ENCODE data around the gene SMTN.

Gene SMTN

DNA sequence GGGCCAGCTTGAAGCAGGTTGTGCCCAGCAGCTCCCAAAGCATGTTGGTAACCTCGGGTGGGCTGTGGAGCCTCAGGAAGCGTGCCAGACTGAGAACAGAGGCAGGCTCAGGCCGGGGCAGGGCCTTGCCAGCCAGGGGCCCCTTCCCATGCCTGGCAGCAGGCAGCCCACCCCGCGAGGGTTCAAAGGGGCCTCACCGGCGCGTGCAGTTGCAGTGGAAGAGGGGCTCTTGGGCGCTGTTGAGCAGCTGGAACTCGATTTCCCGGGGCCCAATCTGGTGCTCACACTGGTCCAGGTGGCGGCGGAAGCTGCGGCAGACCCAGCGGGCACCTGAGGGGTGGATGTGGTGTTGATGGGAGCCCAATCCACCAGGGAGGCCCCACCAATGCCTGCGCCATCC, 55.6 kb downstream of the SMTN start:
- TF ChIP-seq TEAD4 (IDR thresholded peaks at IDR 0.05) (no peak), YY1 (IDR thresholded peaks at IDR 0.05; ENCODE audit: low read depth) (no peak), TAF1 (IDR thresholded peaks at IDR 0.05; ENCODE audit: low read depth) (no peak), TCF12 (IDR thresholded peaks at IDR 0.05; ENCODE audit: low read depth) (no peak), NFIC (IDR thresholded peaks at IDR 0.05) (no peak), CREB1 (IDR thresholded peaks at IDR 0.05; ENCODE audit: low read depth) (no peak)
- TF ChIP-seq, protein P1, sequence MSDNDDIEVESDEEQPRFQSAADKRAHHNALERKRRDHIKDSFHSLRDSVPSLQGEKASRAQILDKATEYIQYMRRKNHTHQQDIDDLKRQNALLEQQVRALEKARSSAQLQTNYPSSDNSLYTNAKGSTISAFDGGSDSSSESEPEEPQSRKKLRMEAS (IDR thresholded peaks at IDR 0.05): no peak
- TF ChIP-seq, protein P2, sequence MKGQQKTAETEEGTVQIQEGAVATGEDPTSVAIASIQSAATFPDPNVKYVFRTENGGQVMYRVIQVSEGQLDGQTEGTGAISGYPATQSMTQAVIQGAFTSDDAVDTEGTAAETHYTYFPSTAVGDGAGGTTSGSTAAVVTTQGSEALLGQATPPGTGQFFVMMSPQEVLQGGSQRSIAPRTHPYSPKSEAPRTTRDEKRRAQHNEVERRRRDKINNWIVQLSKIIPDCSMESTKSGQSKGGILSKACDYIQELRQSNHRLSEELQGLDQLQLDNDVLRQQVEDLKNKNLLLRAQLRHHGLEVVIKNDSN (IDR thresholded peaks at IDR 0.05): no peak
- TF ChIP-seq, protein P3, sequence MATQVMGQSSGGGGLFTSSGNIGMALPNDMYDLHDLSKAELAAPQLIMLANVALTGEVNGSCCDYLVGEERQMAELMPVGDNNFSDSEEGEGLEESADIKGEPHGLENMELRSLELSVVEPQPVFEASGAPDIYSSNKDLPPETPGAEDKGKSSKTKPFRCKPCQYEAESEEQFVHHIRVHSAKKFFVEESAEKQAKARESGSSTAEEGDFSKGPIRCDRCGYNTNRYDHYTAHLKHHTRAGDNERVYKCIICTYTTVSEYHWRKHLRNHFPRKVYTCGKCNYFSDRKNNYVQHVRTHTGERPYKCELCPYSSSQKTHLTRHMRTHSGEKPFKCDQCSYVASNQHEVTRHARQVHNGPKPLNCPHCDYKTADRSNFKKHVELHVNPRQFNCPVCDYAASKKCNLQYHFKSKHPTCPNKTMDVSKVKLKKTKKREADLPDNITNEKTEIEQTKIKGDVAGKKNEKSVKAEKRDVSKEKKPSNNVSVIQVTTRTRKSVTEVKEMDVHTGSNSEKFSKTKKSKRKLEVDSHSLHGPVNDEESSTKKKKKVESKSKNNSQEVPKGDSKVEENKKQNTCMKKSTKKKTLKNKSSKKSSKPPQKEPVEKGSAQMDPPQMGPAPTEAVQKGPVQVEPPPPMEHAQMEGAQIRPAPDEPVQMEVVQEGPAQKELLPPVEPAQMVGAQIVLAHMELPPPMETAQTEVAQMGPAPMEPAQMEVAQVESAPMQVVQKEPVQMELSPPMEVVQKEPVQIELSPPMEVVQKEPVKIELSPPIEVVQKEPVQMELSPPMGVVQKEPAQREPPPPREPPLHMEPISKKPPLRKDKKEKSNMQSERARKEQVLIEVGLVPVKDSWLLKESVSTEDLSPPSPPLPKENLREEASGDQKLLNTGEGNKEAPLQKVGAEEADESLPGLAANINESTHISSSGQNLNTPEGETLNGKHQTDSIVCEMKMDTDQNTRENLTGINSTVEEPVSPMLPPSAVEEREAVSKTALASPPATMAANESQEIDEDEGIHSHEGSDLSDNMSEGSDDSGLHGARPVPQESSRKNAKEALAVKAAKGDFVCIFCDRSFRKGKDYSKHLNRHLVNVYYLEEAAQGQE (IDR thresholded peaks at IDR 0.05; ENCODE audit: low read depth): no peak

DNA sequence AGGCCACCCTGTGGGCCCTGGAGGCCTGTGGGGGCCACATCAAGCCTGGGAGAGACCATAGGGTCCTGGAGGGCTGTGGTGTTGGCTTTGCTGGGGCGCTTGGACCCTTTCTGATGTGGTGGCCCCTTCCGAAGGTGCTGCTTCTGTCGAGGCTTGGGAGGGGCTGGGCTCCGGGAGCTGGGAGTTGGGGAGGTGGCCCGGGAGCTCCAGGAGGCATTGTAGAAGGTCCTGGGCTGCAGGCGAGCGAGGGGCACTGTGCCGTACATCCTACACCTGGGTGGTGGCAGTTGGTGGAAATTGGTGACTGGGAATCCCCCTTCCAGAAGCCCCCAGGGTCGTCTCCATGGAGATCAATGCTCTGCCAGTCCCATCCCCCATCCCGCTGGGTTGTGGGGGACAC, 56.6 kb downstream of the SMTN start:
- TF ChIP-seq TEAD4 (IDR thresholded peaks at IDR 0.05) (no peak), FOXM1 (IDR thresholded peaks at IDR 0.05; ENCODE audit: borderline replicate concordance, low read depth) (no peak), CREB1 (IDR thresholded peaks at IDR 0.05; ENCODE audit: low read depth) (no peak), NFIC (IDR thresholded peaks at IDR 0.05) (no peak), ZBTB7A (IDR thresholded peaks at IDR 0.05; ENCODE audit: low read depth) (no peak), CEBPB (IDR thresholded peaks at IDR 0.05) (no peak), YY1 (IDR thresholded peaks at IDR 0.05; ENCODE audit: low read depth) (no peak)
- TF ChIP-seq, protein P2 (IDR thresholded peaks at IDR 0.05): no peak
- TF ChIP-seq, protein P3 (IDR thresholded peaks at IDR 0.05; ENCODE audit: low read depth): no peak
- TF ChIP-seq, protein P1 (IDR thresholded peaks at IDR 0.05): no peak

DNA sequence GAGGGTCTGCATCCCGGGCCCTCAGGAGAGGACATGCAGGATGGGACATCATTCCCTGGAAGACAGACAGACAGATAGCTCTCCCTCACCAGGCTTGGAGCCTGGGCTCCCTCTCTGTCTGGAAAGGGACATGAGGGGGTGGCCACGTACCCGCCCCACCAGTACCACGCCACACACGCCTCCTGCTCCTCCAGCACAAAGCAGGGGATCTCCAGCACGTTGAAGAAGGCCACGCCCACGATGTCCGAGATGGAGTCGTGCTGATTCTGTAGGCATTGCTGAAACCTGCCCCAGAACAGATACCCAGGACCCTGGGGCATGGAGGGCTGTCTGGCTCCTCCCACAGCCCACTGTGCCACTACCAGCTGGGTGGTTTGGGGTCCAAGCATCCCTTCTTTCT, 57.0 kb downstream of the SMTN start:
- TF ChIP-seq FOXM1 (IDR thresholded peaks at IDR 0.05; ENCODE audit: borderline replicate concordance, low read depth): no peak
- TF ChIP-seq, protein P3 (IDR thresholded peaks at IDR 0.05; ENCODE audit: low read depth): no peak
- TF ChIP-seq, protein P1 (IDR thresholded peaks at IDR 0.05): no peak
- no peak for TF ChIP-seq TEAD4 (IDR thresholded peaks at IDR 0.05)
- no peak for TF ChIP-seq ZBTB7A (IDR thresholded peaks at IDR 0.05; ENCODE audit: low read depth)
- TF ChIP-seq TCF12 (IDR thresholded peaks at IDR 0.05; ENCODE audit: low read depth): no peak
- no peak for TF ChIP-seq RAD21 (IDR thresholded peaks at IDR 0.05; ENCODE audit: low read depth)

DNA sequence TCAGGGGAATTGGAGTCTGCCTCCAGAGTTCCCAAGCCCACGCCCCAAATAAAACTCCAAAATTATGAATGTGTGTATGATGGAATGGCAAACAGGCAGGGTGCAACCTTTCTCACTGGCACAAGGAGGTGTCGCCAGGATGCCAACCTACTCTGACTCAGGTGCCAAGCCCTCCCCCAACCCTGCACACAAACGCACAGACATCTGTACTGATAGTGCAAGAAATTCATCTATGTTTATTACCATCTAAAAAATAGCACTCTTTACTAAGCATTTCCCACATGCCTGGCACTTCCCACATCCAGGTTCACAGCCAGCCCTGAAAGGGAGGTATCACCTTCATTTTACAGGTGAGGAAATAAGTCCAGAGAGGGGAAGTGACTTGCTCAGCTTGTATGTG, 57.9 kb downstream of the SMTN start:
- no peak for TF ChIP-seq TAF1 (IDR thresholded peaks at IDR 0.05; ENCODE audit: low read depth)
- TF ChIP-seq ZBTB7A (IDR thresholded peaks at IDR 0.05; ENCODE audit: low read depth): no peak
- TF ChIP-seq CREB1 (IDR thresholded peaks at IDR 0.05; ENCODE audit: low read depth): no peak
- TF ChIP-seq EP300 (IDR thresholded peaks at IDR 0.05; ENCODE audit: borderline replicate concordance): no peak

Measured in Ishikawa (cell line).